GM21367 (cell line): ENCODE data around the gene ABCA8.
"Not testable (repeated sequence)": the region's sequence is repeated elsewhere in the genome, so short reads cannot be mapped to it uniquely, and the experiment has no call there.

Experiments
- ATAC-seq: cut with Tn5 transposase; IDR thresholded peaks from one replicate; pipeline ENCODE4 v1.9.1; 2021; ENCODE audit not compliant: unreplicated experiment

The ABCA8 gene

GRCh38 chr17:68943812-68944182 is 11.4 kb downstream of the ABCA8 start:
- not testable (repeated sequence) for ATAC-seq

- ATAC-seq = no peak
Observed at GRCh38 chr17:68943123-68943811, 11.9 kb downstream of the ABCA8 start.

- no peak for ATAC-seq
Observed at GRCh38 chr17:68942389-68942788, 12.8 kb downstream of the ABCA8 start.

GRCh38 chr17:68941761-68942160 is 13.4 kb downstream of the ABCA8 start:
- ATAC-seq = no peak

DNA sequence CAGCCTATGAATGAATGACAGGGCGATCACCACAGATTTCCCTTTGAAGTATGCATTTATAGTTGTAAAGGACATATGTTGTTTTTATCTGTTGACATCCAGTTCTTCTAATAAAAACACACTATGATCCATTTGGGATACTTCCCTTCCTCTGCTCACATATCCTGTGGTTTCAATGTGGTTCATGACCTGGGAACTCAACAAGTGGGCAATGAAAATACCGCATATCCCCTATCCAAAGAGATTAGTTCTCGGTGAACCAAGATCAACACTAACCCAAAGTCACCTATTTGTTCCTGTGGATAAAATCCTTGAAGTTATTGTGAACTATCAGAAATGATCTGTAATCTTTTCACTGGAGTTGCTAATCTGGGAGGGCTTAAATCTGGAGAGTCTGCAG is 16.0 kb downstream of the ABCA8 start:
- no peak for ATAC-seq

DNA sequence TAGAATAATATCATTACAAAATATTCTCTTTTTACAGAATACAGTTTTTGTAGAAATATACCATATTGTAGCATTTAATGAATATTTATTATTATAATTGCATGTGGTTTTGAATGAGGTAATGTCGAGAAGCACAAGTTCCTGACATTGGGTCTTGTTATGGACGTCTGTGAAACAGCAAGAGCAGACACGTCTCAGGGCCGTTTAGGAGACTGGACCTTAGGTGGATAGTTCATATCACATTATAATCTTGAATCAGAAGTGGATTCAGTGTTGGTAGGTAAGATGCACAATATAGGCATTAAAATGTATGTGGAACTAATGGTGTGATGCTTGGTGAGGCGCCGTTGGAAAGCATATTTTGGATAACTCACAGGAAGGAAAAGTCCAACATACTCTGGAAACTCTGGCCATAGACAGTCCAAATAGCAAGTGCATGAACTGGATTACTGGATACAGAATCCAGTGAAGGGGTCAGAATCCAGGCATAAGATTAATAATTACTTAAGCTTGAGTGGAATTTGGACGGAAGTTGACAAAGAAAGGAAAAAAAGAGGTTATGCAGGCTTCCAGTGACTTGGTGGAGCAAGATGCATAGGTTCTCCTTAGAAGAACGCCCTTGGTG is 17.2 kb downstream of the ABCA8 start:
- no peak for ATAC-seq

DNA sequence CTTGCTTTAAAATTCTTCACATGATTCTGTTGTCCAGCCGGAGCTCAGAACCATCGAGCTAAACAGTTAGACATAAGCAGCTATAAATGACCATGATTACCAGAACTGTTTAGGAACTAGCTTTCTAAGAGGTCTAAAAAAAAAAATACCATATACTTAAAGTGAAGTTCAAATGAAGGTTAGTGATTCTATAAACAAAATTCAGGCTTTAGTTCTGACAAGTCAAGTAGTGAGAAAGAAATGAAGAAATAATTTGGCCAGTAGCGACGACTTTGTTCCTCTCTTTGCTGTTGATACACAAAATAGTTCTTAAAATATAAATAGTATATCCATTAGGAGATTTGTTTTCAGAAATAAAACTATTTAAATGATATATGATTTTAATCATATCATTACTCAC is 27.7 kb downstream of the ABCA8 start:
- ATAC-seq = no peak

DNA sequence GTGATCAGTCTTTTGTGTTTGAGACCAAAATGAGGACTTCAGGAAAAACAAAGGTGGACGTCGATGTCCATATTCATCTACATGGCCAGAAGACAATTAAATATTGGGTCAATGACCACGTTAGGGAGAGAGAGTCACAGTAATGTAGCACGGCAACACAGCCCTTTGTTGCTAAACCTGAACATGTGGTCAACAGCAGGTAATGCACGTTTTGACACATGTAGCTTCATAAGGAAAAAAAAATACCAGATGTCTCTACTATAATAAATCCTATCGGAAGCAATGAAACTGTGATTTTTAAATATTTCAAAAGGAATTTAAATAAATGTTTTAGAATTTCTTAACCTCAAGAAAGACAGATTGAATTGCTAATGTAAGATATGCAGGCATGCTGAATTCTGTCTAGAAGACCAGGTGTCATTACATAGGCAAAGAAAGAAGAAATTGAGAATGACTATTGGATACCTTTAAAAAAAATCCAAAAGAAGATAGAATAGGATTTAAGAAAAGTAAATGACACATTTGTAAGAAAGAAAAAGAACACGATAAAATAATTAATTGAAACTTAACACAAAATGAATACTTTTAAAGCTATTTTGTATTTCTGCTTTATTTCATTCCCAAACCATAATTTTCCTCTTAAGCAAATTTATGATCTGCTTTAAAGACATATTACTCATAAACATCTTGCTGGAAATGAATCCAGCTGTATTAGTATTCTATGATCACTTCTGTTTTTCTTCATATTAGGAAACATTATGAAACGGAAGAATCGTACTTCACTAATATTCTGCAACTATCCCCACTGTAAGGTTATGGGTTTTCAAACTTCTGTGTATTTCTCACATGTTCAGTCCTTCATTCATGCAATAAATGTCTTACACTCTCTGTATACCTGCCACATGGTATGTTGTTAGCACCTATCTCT is 30.1 kb downstream of the ABCA8 start:
- no peak for ATAC-seq

DNA sequence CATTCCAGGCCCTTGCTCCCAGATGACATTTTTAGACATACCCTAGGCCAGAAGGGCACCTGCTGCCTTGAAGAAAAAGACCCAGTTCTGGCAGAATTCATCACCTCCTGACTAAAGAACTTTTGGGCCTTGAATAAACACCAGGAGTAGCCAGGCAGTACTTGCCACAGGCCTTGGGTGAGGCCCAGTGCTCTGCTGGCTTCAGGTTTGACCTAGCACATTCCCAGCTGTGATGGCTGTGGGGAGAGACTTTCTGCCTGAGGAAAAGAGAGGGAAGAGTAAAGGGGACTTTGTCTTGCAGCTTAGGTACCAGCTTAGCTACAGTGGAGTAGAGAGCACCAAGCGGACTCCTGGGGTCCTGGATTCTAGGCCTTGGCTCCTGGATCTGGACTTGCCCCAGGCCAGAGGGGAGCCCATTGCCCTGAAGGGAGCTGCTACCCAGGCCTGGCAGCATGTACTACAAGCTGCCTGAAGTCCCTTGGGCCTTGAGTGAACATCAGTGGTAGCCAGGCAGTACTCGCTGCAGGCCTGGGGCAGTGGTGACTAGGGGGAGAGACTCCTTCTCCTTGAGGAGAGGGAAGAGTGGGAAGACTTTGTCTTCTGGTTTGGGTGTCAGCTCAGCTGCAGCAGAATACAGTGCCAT is 44.3 kb downstream of the ABCA8 start:
- no peak for ATAC-seq

DNA sequence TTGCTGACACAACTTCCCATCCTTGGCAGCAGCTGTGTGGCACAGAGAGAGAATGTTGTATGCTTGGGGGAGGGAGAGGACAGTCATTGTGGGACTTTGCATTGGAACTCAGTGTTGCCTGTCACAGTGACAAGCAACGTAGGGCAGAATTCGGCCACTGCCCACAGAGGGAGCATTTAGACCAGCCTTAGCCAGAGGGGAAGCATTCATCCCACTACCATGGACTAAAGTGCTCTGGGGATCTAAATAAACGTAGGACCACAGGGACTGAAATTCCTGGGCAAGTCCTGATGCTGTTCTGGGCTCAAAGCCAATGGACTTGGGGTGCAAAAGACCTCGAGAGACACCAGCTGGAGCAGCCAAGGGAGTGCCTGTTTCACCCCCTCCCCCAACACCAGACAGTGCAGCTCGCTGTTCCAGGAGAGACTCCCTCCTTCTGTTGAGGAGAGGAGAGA is 44.9 kb downstream of the ABCA8 start:
- ATAC-seq = no peak

GRCh38 chr17:68909066-68909465 is 46.1 kb downstream of the ABCA8 start:
- ATAC-seq = no peak

DNA sequence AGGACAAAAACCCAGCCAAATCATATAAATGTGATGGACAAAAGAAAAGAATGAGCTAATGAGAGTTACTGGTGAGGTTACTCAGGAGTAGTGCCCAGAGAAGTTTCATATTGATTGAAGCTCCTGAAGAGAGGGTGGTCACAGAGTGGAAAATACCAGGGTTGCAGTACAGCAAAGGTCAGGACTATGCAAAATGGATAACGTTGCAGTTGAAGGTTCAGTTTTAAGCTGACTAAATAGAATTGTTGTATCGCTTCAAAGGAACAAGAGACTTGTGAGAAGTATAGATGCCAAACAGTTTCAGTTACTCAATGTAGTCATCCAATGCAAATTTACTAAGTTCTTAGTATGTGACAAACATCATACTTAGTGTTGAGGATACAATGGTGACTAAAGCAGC is 47.1 kb downstream of the ABCA8 start:
- ATAC-seq = peak; percentile 68

GRCh38 chr17:68906638-68907037 is 48.6 kb downstream of the ABCA8 start:
- ATAC-seq = no peak

GRCh38 chr17:68903286-68903685 is 51.9 kb downstream of the ABCA8 start:
- ATAC-seq = no peak

DNA sequence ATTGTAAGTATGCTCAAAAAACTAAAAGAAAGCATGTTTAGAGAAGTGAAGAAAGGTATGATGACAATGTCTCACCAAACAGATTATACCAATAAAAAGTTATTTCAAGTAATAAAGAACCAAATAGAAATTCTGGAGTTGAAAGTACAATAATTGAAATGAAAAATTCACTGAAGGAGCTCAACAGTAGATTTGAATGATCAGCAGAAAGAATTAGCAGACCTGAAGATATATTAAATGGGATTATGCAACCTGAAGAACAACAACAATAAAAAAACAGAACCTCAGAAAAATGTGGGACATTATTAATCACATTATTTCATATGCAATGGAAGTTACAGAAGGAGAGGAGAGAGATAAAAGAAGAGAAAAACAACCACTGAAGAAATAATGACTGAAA is 57.6 kb downstream of the ABCA8 start:
- ATAC-seq = no peak

GRCh38 chr17:68892658-68893057 is 62.5 kb downstream of the ABCA8 start:
- ATAC-seq = no peak

DNA sequence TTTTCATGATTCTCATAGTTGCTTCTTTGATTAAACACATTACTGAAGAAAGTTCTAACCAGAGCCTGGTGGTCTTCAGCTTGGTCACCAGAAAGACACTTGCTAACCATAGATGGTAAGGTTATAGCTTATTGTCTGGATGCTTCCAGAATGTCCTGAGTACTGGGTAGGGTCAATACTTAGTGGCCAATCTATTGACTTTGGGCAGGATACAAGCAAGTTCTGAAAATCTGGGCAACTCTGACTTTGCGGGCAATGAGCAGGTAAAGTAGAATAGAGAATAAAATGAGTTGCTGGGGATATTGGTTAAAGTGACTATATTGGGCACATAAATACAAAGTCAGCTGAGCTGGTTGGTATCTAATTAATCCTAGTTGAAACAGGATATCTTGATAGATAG is 63.0 kb downstream of the ABCA8 start:
- ATAC-seq = no peak

- no peak for ATAC-seq
Observed at GRCh38 chr17:68886401-68886800, 68.8 kb downstream of the ABCA8 start.

- ATAC-seq = no peak
Observed at GRCh38 chr17:68884888-68885287, 70.3 kb downstream of the ABCA8 start.

DNA sequence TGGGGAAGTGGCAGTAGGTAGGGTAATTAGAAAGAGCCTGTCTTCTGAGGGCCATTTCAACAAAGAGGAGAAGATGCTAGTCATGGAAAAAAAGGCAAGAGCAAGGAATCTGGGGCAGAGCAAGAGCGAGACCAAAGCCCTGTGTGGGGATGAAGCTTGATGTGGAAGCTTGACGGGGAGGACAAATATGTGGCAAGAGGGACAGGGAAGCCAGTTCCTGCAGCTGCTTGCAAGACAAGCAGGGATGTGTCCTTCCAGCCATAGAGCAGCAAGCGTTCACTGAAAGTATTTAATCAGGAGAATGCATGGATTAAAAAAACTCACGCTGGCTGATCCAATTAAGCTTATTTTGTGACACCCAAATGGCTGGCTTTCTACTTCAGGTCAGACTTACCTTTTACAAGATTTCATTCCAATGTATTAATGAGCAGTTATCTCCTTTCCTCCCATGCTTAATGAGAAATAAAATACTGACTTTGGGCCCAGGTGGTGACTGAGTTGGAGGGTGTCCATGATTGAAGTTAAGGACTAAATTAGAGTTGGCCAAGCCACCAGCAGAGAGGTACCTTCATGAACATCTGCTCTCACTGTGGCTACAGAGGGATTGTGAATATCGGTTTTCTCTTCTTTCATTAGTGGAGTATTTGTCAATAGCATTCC is 76.8 kb downstream of the ABCA8 start:
- ATAC-seq = no peak

DNA sequence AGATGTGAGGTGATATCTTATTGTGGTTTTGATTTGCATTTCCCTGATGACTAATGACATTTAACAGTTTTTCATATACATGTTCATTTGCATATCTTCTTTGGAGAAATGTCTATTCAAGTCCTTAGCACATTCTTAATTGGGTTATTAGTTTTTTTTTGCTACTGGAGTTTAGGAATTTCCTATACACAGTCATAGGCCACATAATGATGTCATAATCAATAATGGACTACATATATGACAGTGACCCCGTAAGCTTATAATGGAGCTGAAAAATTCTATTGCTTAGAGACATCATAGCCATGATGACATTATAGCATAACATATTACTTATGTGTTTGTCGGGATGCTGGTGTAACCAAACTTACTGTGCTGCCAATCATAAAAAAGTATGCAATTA is 83.7 kb downstream of the ABCA8 start:
- ATAC-seq = no peak
